Rectal smooth muscle tissue (tissue), 1 donor: ENCODE data around the gene DNAI1.
A peak's percentile ranks its signal among the peaks of the same experiment; 100 is the strongest.
"Not testable (repeated sequence)": the region's sequence is repeated elsewhere in the genome, so short reads cannot be mapped to it uniquely, and the experiment has no call there.

Source experiments
- H3K27ac ChIP-seq: one replicate; pipeline ENCODE4 v1.7.0; 2013; ENCODE audit warnings: low read depth, low read length, inconsistent platforms
- H3K27me3 ChIP-seq: one replicate; pipeline ENCODE4 v1.7.0; 2013; ENCODE audit warnings: low read length; ENCODE audit not compliant: control insufficient read depth, insufficient read depth
- H3K36me3 ChIP-seq: one replicate; pipeline ENCODE4 v1.7.0; 2013; ENCODE audit warnings: low read length; ENCODE audit not compliant: control insufficient read depth, insufficient read depth
- H3K4me1 ChIP-seq: one replicate; pipeline ENCODE4 v1.7.0; 2013; ENCODE audit warnings: low read length; ENCODE audit not compliant: control insufficient read depth, insufficient read depth
- H3K4me3 ChIP-seq: one replicate; pipeline ENCODE4 v1.7.0; 2013; ENCODE audit warnings: low read length
- H3K9ac ChIP-seq: one replicate; pipeline ENCODE4 v1.7.0; 2013; ENCODE audit warnings: low read length

DNAI1 gene

DNA sequence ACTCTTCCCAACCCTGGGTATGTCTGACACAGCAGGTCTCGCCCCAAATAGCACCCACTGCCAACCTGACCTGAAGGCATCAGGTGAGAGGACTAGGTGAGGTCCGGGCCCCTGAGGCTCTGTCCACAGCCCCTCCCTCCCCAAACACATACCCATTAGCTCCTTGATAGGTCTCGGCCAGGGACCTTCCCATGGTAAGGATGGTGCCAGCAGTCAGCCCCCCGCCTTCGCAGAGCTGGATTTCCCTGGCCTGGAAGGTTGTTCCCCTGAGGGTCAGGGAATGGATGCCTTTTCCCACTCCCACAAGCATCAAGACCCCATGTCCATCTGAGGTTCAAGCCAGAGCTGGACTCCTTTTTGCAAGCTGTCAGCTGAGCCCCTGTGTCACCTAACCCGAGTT, 61.5 kb downstream of the DNAI1 start:
- H3K36me3 ChIP-seq: no peaks in the 10 kb centered on the region
- no peaks in the 10 kb centered on the region for H3K27me3 ChIP-seq
- no peak overlapping the region for H3K27ac ChIP-seq
- no peak overlapping the region for H3K9ac ChIP-seq
- H3K4me3 ChIP-seq: no peak overlapping the region
- peaks cover 3% of the 10 kb centered on the region for H3K4me1 ChIP-seq

DNA sequence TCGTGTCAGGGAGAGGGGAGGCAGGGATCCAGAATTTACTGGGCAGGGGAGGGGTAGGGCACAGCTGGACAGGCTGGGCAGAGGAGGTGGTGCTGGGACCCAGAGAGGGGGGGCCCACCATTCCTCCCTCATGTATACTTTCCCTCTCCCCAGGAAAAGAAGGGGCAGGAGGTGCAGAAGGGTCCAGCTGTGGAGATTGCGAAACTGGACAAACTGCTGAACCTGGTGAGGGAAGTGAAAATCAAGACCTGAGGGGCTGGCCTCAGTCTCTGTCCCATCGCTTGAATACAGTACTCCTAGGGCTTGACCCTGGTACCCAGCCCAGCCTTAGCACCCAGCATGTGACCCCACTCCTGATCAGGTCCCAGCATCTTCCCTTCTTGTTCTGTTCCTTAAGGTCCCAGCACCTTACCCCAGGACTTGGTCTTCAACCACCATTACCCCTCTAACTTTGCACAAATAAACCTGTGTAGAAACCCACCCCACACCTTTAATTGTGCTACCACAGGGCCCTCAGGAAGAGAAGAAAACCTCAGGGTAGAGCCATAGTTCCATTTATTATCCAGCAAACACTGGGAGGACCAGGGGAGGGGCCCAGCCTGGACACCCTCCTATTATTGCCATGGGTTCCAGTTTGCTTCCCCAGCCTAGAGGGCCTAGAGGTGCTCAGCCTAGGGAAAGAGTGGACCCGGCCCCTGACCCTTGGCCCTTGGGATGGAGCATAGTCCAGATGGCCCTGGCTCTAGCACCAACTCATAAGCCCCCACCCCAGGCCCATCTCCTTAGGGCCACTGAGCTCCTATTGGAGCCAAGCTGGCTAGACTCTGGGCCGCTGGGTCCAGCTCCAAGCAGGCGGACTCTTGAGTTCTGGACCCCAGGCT, 62.1 kb downstream of the DNAI1 start:
- Histone ChIP-seq H3K9ac (no peak overlapping the region), H3K27me3 (no peaks in the 10 kb centered on the region), H3K4me1 (peaks cover 3% of the 10 kb centered on the region), H3K36me3 (no peaks in the 10 kb centered on the region), H3K27ac (no peak overlapping the region), H3K4me3 (no peak overlapping the region)

DNA sequence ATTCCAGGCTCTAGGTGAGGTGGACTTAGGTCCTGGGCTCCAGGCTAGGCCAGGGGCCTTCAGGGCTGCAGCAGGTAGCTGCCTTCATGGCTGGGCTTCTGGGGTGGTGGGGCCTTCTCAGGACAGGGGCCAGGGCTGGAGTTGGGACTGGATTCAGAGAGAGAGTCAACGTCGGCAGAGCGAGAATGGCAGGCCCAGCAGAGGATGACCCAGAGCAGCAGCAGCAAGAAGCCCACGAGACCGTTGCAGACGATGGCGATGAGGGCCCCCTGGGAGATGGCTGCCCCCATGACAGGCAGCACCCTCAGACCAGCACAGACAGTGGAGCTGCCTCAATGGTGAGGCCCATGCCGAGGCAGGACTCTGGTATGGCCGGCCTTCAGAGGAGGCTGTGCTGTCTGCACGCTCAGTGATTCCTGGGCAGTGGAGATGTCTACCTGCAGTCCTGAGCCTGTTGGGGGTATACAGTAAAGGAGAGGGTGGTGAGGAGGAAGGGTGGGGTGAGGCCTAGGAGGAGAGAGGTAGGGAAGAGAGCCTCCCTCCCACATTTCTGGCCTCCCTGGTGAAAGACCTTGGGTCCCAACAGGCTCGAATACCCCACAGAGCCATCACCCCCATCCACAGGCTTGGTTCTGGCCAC, 62.9 kb downstream of the DNAI1 start:
- peaks cover 3% of the 10 kb centered on the region for H3K4me1 ChIP-seq
- H3K27ac ChIP-seq: no peak overlapping the region
- no peak overlapping the region for H3K9ac ChIP-seq
- no peak overlapping the region for H3K4me3 ChIP-seq
- no peaks in the 10 kb centered on the region for H3K36me3 ChIP-seq
- no peaks in the 10 kb centered on the region for H3K27me3 ChIP-seq

DNA sequence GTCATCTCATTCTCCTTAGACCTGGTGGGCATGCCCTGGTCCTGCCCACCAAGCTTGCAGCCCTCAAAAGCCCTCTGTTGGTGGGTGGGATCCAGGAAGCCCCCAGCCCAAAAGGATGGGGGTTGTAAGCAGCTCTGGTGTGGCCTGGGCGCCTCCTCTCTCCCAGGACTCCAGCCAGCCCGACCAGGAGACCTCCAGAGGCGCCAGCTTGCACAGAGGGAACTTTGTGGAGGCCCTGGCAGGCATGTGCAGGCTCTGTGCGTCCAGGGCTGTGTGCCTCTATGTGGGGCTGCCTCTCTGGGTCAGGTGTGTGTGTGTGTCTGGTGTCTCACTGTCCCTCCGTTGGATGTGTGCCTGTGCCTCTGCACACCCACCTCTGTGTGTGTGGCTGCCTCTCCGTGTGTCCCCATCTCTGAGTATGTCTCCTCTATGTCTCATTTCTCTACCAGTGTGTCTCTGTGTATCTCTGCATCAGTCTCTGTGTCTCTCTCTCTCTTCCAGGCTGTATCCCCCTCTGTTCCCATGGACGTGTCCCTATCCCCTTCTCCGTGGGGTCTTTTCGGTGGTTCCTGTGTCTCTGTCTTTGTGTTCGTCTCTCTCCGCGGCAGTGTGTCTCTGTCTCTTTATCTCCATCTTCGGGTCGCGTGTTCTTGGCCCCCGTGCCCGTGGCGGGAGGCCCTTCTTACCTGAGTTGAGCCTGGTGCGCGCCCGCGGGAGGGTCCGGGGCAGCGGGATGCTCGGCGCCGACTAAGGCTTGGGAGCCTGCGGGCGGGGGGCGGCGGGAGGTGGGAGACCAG, 63.7 kb downstream of the DNAI1 start:
- Histone ChIP-seq H3K27ac (no peak overlapping the region), H3K4me3 (peak overlapping the region; percentile 44), H3K9ac (no peak overlapping the region), H3K36me3 (no peaks in the 10 kb centered on the region), H3K27me3 (no peaks in the 10 kb centered on the region), H3K4me1 (peaks cover 3% of the 10 kb centered on the region)

DNA sequence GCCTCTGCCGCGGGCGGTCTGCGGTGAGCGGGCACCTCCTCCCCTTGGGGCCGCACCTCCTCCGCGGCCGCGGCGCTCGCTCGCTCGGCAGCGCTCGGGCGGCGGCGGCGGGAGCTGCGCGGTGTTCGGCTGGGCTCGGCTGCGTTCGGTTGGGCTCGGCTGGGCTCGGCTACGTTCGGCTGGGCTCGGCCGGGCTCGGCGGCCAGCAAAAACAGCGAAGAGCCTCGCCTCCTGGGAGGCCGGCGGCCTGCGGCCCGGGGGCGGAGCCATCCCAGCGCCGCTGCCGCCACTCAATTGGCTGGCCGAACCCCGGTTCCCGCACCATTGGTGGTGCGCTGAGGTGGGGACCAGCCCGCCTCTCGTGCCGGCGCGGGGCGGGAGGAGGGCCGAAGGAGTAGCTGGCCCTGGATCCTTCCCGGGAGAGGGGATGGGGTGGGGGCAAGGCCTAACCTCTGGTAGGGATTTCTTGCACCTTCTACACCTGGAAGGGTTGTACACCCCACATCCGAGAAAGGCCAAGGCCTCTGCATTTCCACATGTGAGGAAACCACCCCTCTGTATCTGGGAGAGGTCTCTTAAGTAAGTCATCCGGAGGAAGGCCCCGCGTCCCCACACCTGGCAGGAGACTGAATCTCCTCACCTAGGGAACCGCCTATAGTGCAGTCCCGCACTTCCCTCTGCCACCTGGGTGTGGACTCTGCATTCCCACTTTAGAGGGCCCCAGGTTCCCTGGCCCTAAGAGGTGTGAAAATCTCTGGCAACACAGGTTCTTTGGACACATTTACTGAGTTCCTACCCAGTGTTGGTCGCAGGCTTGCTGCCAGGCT, 64.6 kb downstream of the DNAI1 start, which contains the start of gene ENHO:
Gene ENHO (minus strand): TSS at position 20 of the 827 bp plus-strand sequence. CDS start 1,295 bp downstream, outside the sequence.
- Histone ChIP-seq H3K4me3 (peak within 1 kb of the TSS; percentile 60), H3K27ac (no peak within 1 kb of the TSS), H3K9ac (no peak within 1 kb of the TSS), H3K4me1 (peaks cover 3% of the 10 kb centered on the region), H3K36me3 (no peaks in the 10 kb centered on the region), H3K27me3 (no peaks in the 10 kb centered on the region)

DNA sequence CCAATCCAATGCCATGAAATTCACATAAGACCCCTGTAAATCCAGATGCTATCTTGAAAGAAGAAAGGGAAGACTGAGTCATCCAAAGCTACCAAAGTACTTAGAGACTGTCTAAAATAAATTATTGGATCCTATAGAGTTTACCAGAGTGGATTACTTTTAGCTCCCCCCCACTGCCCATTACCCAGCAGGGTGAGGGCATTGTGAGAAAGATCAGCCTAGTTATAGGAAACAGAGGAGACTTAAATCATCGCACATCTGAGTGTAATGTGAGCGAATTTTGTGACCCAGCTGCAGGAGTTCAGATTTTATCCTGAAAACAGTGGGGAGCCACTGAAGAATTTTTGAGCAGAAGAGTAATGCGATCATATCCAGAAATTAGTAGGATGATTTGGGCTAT, 65.7 kb downstream of the DNAI1 start:
- H3K4me1 ChIP-seq: peaks cover 3% of the 10 kb centered on the region
- H3K27me3 ChIP-seq: no peaks in the 10 kb centered on the region
- H3K27ac ChIP-seq: no peak overlapping the region
- no peaks in the 10 kb centered on the region for H3K36me3 ChIP-seq
- H3K4me3 ChIP-seq: no peak overlapping the region
- H3K9ac ChIP-seq: no peak overlapping the region

DNA sequence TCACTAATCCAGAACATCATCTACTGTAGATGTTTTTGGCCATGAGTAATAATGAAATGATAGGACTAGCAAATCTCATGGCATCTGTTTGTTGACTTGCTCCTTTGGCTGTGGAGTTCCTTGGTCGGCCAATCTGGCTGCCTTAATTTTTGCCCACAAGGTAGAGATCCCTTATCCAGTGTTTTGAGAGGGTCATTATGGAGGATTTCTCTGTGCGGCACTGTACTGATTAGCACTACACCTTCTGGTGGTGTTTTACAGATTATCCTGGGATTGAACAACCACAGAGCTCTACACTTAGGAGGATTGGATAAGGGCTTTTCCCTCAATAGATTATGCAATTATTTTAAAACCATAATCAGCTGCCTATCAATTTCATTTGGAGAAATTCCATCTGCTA, 67.4 kb downstream of the DNAI1 start:
- H3K4me1 ChIP-seq: peaks cover 3% of the 10 kb centered on the region
- no peaks in the 10 kb centered on the region for H3K27me3 ChIP-seq
- no peaks in the 10 kb centered on the region for H3K36me3 ChIP-seq
- no peak overlapping the region for H3K27ac ChIP-seq
- no peak overlapping the region for H3K4me3 ChIP-seq
- no peak overlapping the region for H3K9ac ChIP-seq

DNA sequence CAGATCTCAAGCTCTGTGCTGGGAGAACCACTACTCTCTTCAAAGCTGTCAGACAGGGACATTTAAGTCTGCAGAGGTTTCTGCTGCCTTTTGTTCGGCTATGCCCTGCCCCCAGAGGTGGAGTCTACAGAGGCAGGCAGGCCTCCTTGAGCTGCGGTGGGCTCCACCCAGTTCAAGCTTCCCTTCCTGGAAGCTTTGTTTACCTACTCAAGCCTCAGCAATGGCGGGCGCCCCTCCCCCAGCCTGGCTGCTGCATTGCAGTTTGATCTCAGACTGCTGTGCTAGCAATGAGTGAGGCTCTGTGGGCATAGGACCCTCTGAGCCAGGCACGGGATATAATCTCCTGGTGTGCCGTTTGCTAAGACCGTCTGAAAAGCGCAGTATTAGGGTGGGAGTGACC, 73.4 kb downstream of the DNAI1 start:
- not testable (repeated sequence) for H3K36me3 ChIP-seq, H3K9ac ChIP-seq, H3K27ac ChIP-seq, H3K4me1 ChIP-seq, H3K4me3 ChIP-seq, H3K27me3 ChIP-seq

DNA sequence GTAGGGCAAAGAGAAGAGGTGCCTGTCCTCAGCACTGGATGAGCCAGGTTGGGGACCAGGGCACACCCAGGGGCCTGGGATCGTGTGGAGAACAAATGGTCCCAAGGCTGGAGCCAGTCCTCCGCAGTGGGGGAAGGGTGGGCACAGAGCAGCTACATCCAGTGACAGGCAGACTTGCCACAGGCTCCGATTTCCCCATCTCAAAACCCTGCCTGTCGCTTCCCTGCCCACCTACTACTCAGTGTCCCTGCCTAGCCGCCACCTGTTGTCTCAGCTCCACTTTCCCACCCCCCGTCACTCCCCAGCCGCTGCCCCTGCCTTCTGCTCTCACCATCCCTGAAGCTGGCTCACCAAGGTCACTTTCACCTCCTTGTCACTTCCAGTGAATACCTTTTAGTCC, 78.1 kb downstream of the DNAI1 start:
- Histone ChIP-seq H3K4me3 (no peak overlapping the region), H3K4me1 (no peaks in the 10 kb centered on the region), H3K27ac (no peak overlapping the region), H3K36me3 (no peaks in the 10 kb centered on the region), H3K27me3 (peaks cover 3% of the 10 kb centered on the region), H3K9ac (no peak overlapping the region)

DNA sequence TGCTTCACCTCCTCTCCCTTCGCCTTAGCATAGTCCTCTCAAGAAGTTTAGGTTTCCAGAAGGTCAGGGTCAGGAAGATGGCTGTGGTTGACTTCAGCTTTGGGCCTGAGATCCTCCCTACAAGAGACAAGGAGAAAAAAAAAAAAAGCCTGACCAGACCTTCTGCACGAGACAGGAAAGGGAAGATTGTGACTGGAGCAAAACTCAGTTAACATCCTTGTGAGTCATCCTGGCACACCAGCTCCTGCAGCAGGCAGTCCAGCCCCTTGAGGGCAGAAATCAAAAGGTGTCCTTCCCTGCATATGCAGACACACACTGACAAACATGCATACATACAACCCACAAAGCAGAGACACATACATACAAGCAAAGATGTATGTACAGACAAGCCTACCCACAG, 82.2 kb downstream of the DNAI1 start:
- no peaks in the 10 kb centered on the region for H3K36me3 ChIP-seq
- H3K4me3 ChIP-seq: no peak overlapping the region
- no peaks in the 10 kb centered on the region for H3K27me3 ChIP-seq
- H3K27ac ChIP-seq: no peak overlapping the region
- no peaks in the 10 kb centered on the region for H3K4me1 ChIP-seq
- H3K9ac ChIP-seq: no peak overlapping the region

DNA sequence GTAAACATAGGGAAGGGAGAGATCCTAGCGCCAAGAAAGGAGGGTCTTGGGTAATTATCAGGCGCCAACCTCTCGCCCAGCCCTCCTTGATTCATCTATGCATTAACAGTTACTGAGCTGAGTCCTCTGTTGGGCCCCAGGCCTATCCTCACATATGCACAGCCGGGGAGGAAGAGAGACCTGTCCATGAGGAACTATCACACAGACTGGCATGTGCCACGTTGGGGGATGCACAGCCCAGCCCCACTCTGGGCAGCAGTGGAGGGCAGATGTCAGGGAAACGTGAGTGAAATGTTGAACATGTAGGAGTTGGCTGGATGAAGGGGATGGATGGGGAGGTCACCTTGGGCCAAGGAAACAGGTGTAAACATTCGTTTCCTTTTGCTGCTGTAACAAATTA, 82.9 kb downstream of the DNAI1 start:
- Histone ChIP-seq H3K27ac (no peak overlapping the region), H3K36me3 (no peaks in the 10 kb centered on the region)

DNA sequence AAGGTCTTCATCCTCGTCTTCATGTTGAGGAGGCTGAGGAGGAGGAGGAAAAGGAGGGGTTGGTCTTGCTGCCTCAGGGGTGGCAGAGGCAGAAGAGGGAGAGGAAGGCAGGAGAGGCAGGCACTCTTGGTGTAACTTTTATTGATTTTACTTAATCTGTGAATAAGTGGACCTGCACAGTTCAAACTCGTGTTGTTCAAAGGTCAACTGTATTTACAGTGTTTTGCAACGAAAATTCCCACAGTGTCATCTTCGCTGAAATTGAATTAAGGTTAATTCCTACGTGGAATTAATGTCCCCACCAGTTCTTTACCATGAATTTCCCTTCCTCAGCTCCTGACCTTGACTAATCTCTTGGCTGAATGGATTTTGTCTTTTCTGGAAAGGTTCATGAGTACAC, 85.4 kb downstream of the DNAI1 start:
- Histone ChIP-seq H3K27me3 (no peaks in the 10 kb centered on the region), H3K4me3 (no peak overlapping the region), H3K4me1 (no peaks in the 10 kb centered on the region), H3K9ac (no peak overlapping the region), H3K36me3 (no peaks in the 10 kb centered on the region), H3K27ac (no peak overlapping the region)

More for the DNA sequence above, 82.9 kb downstream of the DNAI1 start:
- Histone ChIP-seq H3K4me1 (no peaks in the 10 kb centered on the region), H3K4me3 (no peak overlapping the region), H3K27me3 (no peaks in the 10 kb centered on the region), H3K9ac (no peak overlapping the region)
